Measurements from ENCODE around the gene ILF2. TPM values are rescaled to one million over a fixed set of nuclear protein-coding genes. Genes with fewer than 3 reads are reported as not detected.

The ILF2 gene
- total and polyA plus RNA-seq, 2 of the 13 experiments (the other 11 are each of a cell fraction or from before 2014, with no cell fraction given) = 292 to 366 TPM

DNA sequence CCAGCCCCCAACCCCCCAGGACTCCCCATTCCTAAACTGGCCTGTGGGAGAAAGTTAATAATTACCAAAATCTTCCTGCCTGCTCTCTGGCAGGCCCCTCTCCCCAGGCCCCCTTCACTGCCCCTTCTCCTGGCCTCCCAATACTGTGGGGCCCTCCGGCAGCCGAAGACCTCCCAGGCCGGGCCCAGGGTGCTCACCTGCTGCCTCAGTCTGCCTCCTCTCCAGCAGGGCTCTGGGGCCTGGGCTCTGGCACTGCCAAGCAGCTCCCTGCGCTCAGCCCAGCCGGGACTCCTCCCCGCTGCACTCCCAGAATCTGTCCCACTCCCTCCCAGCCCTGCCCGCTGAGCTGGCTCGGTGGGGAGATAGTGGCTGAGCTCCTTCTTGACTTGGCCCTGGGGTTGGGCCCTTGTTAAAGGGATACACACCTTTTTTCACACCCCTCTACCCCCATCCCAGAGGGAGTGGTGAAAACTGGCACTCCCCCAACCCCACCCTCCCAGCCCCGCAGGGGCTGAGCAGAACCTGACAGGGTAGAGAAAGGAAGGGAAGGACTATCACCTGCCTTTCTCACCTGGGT, 58.0 kb downstream of the ILF2 start, which contains the start of gene S100A16:
Gene S100A16, minus strand, starts transcription at position 383 of the 577 bp plus-strand sequence. CDS start 4,986 bp downstream, outside the sequence.
- peaks cover 12% of the 10 kb centered on the region for H3K79me2 ChIP-seq (ENCODE audit: insufficient read depth, low read length)
- ATAC-seq = peak; percentile 49
- TF ChIP-seq, protein P1, sequence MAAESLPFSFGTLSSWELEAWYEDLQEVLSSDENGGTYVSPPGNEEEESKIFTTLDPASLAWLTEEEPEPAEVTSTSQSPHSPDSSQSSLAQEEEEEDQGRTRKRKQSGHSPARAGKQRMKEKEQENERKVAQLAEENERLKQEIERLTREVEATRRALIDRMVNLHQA (CRISPR knock-in tag; IDR thresholded peaks at IDR 0.05) = no peak
- TF ChIP-seq PHF5A (CRISPR knock-in tag; IDR thresholded peaks at IDR 0.05; ENCODE audit: low read depth, unreplicated experiment) (no peak), RAD21 (CRISPR knock-in tag; IDR thresholded peaks at IDR 0.05) (no peak), NR2F6 (IDR thresholded peaks at IDR 0.05) (no peak), NR2F6 (CRISPR knock-in tag; IDR thresholded peaks at IDR 0.05) (no peak), ZZZ3 (CRISPR knock-in tag; IDR thresholded peaks at IDR 0.05; ENCODE audit: borderline replicate concordance) (no peak), ZNF17 (CRISPR knock-in tag; IDR thresholded peaks at IDR 0.05) (no peak), ZNF747 (CRISPR knock-in tag; IDR thresholded peaks at IDR 0.05; ENCODE audit: borderline replicate concordance) (no peak), ZNF788 (CRISPR knock-in tag; IDR thresholded peaks at IDR 0.05; ENCODE audit: borderline replicate concordance) (no peak), POGZ (CRISPR knock-in tag; IDR thresholded peaks at IDR 0.05) (peak; percentile 30; the same call in 1 of the 2 replicates), RXRB (CRISPR knock-in tag; IDR thresholded peaks at IDR 0.05; ENCODE audit: borderline replicate concordance) (no peak), ZNF749 (CRISPR knock-in tag; IDR thresholded peaks at IDR 0.05; ENCODE audit: borderline replicate concordance) (no peak)
- TF ChIP-seq, protein P2, sequence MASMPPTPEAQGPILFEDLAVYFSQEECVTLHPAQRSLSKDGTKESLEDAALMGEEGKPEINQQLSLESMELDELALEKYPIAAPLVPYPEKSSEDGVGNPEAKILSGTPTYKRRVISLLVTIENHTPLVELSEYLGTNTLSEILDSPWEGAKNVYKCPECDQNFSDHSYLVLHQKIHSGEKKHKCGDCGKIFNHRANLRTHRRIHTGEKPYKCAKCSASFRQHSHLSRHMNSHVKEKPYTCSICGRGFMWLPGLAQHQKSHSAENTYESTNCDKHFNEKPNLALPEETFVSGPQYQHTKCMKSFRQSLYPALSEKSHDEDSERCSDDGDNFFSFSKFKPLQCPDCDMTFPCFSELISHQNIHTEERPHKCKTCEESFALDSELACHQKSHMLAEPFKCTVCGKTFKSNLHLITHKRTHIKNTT (CRISPR knock-in tag; IDR thresholded peaks at IDR 0.05) = no peak
- TF ChIP-seq, protein P3, sequence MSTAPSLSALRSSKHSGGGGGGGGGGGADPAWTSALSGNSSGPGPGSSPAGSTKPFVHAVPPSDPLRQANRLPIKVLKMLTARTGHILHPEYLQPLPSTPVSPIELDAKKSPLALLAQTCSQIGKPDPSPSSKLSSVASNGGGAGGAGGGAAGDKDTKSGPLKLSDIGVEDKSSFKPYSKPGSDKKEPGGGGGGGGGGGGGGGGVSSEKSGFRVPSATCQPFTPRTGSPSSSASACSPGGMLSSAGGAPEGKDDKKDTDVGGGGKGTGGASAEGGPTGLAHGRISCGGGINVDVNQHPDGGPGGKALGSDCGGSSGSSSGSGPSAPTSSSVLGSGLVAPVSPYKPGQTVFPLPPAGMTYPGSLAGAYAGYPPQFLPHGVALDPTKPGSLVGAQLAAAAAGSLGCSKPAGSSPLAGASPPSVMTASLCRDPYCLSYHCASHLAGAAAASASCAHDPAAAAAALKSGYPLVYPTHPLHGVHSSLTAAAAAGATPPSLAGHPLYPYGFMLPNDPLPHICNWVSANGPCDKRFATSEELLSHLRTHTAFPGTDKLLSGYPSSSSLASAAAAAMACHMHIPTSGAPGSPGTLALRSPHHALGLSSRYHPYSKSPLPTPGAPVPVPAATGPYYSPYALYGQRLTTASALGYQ (CRISPR knock-in tag; IDR thresholded peaks at IDR 0.05) = no peak
- TF ChIP-seq, protein P4, sequence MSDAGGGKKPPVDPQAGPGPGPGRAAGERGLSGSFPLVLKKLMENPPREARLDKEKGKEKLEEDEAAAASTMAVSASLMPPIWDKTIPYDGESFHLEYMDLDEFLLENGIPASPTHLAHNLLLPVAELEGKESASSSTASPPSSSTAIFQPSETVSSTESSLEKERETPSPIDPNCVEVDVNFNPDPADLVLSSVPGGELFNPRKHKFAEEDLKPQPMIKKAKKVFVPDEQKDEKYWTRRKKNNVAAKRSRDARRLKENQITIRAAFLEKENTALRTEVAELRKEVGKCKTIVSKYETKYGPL (CRISPR knock-in tag; IDR thresholded peaks at IDR 0.05) = no peak
- TF ChIP-seq, protein P5, sequence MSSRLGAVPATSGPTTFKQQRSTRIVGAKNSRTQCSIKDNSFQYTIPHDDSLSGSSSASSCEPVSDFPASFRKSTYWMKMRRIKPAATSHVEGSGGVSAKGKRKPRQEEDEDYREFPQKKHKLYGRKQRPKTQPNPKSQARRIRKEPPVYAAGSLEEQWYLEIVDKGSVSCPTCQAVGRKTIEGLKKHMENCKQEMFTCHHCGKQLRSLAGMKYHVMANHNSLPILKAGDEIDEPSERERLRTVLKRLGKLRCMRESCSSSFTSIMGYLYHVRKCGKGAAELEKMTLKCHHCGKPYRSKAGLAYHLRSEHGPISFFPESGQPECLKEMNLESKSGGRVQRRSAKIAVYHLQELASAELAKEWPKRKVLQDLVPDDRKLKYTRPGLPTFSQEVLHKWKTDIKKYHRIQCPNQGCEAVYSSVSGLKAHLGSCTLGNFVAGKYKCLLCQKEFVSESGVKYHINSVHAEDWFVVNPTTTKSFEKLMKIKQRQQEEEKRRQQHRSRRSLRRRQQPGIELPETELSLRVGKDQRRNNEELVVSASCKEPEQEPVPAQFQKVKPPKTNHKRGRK (CRISPR knock-in tag; IDR thresholded peaks at IDR 0.05) = no peak
- TF ChIP-seq, protein P6, sequence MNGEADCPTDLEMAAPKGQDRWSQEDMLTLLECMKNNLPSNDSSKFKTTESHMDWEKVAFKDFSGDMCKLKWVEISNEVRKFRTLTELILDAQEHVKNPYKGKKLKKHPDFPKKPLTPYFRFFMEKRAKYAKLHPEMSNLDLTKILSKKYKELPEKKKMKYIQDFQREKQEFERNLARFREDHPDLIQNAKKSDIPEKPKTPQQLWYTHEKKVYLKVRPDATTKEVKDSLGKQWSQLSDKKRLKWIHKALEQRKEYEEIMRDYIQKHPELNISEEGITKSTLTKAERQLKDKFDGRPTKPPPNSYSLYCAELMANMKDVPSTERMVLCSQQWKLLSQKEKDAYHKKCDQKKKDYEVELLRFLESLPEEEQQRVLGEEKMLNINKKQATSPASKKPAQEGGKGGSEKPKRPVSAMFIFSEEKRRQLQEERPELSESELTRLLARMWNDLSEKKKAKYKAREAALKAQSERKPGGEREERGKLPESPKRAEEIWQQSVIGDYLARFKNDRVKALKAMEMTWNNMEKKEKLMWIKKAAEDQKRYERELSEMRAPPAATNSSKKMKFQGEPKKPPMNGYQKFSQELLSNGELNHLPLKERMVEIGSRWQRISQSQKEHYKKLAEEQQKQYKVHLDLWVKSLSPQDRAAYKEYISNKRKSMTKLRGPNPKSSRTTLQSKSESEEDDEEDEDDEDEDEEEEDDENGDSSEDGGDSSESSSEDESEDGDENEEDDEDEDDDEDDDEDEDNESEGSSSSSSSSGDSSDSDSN (CRISPR knock-in tag; IDR thresholded peaks at IDR 0.05) = peak; percentile 71

More for the DNA sequence above, 58.0 kb downstream of the ILF2 start, which contains the start of gene S100A16:
- H3K9me3 ChIP-seq (ENCODE audit: low read length) = no peaks in the 10 kb centered on the region
- POLR2A ChIA-PET = interaction anchor here (1.0 to 12.2 kb wide), 13 partner anchors 9 to 163 kb away, joined by 3 to 390 read pairs (median 4); partner anchors contain the start of genes CHTOP, S100A1, S100A13 and SLC27A3
- H3K9ac ChIP-seq (ENCODE audit: insufficient read depth, low read depth, low read length) = peak within 1 kb of the TSS; percentile 80
- peak within 1 kb of the TSS; percentile 84 for H3K4me2 ChIP-seq (ENCODE audit: low read depth, low read length)
- no peaks in the 10 kb centered on the region for H3K36me3 ChIP-seq (replicated peaks in 1 of 2; ENCODE audit: control insufficient read depth in 1 of 2, insufficient read depth in 2 of 2, low read length in 2 of 2)
- H3K4me1 ChIP-seq (ENCODE audit: insufficient read depth, low read length) = peaks cover 85% of the 10 kb centered on the region
- no TSS peak for BruUV-seq (replicated peaks)
- DNase-seq (ENCODE audit: low spot score) (no peak), FAIRE-seq (no peak)
- WGBS (ENCODE audit: low lambda C conversion rate) = 0% methylated on average over 2 of the region's 9 CpGs
- intact Hi-C loops (cut with micrococcal nuclease; ENCODE audit: unreplicated experiment) = no loop called here
- peak within 1 kb of the TSS; percentile 60 to 76 (median 71) for H3K4me3 ChIP-seq (replicated peaks in 1 of 3; ENCODE audit: insufficient read depth in 1 of 3, low read depth in 2 of 3, low read length in 3 of 3)
- H4K20me1 ChIP-seq (ENCODE audit: insufficient read depth, low read length) = no peaks in the 10 kb centered on the region
- H2AFZ ChIP-seq (ENCODE audit: low read length) = no peak within 1 kb of the TSS
- peak within 1 kb of the TSS; percentile 66 for H3K27ac ChIP-seq (ENCODE audit: extremely low read length, insufficient read depth, low read length)
- in situ Hi-C loops (cut with HindIII; ENCODE audit: extremely low pct_ligation_motif_present, low pct_unique_long_range_greater_than_20kb) = no loop called here
- no peaks in the 10 kb centered on the region; a peak in 1 of 5 replicates for H3K27me3 ChIP-seq (ENCODE audit: control insufficient read depth in 1 of 2, insufficient read depth in 2 of 2, low read length in 2 of 2)
- CTCF ChIA-PET (ENCODE audit: low intra/inter-chr PET ratio, low total read pairs) = no interaction called here
